Neuronal stem cell (in vitro differentiated cells): ENCODE data around the gene KCNK10.

ENCODE experiments used
- DNase-seq: peaks from one replicate; pipeline ENCODE4 v3.0.0-alpha.2; 2013; ENCODE audit warnings: low spot score
- H2AFZ ChIP-seq: one replicate; pipeline ENCODE4 v1.6.1; 2013; ENCODE audit warnings: mild to moderate bottlenecking, low read length, inconsistent platforms
- H2AK5ac ChIP-seq: 2 replicates; pipeline ENCODE4 v1.6.1; 2013; ENCODE audit warnings: low read depth, mild to moderate bottlenecking, inconsistent platforms, low read length, moderate library complexity, mixed read lengths
- H2BK120ac ChIP-seq: 2 replicates; pipeline ENCODE4 v1.6.1; 2013; ENCODE audit warnings: low read depth, mild to moderate bottlenecking, inconsistent platforms, low read length, moderate library complexity, mixed read lengths
- H2BK12ac ChIP-seq: one replicate; pipeline ENCODE4 v1.6.1; 2013; ENCODE audit warnings: low read length, inconsistent platforms
- H2BK15ac ChIP-seq: 2 replicates; pipeline ENCODE4 v1.6.1; 2013; ENCODE audit warnings: mild to moderate bottlenecking, low read length, inconsistent platforms, mixed read lengths
- H2BK5ac ChIP-seq: one replicate; pipeline ENCODE4 v1.6.1; 2013; ENCODE audit warnings: inconsistent platforms, mild to moderate bottlenecking, low read length, moderate library complexity
- H3K14ac ChIP-seq: one replicate; pipeline ENCODE4 v1.6.1; 2013; ENCODE audit warnings: low read length, inconsistent platforms
- H3K18ac ChIP-seq: 2 replicates; pipeline ENCODE4 v1.6.1; 2013; ENCODE audit warnings: low read length, inconsistent platforms
- H3K23ac ChIP-seq: 2 replicates; pipeline ENCODE4 v1.6.1; 2013; ENCODE audit warnings: low read depth, mild to moderate bottlenecking, mixed read lengths, low read length, inconsistent platforms; ENCODE audit not compliant: poor library complexity
- H3K27ac ChIP-seq: replicated peaks from 3 replicates; pipeline ENCODE4 v1.5.1; 2013; ENCODE audit warnings: low read length, inconsistent platforms
- H3K27me3 ChIP-seq, 3 experiments: 2 replicates each; pipeline ENCODE4 v1.6.1; 2013; ENCODE audit warnings: low read length in 3 of 3, mild to moderate bottlenecking in 2 of 3, inconsistent platforms in 1 of 3, low read depth in 1 of 3, mixed read lengths in 1 of 3, moderate library complexity in 1 of 3; ENCODE audit not compliant: control insufficient read depth in 3 of 3, insufficient read depth in 3 of 3
- H3K36me3 ChIP-seq, 2 donors: replicated peaks in 1 of 2; 2 replicates each; pipeline ENCODE4 v1.6.1; 2013; ENCODE audit warnings: low read length in 2 of 2; ENCODE audit not compliant: control insufficient read depth in 2 of 2, insufficient read depth in 2 of 2
- H3K4ac ChIP-seq: 2 replicates; pipeline ENCODE4 v1.6.1; 2013; ENCODE audit warnings: inconsistent platforms, mild to moderate bottlenecking, low read length, moderate library complexity
- H3K4me1 ChIP-seq, 2 donors: 1 replicate in 1 of 2; 2 replicates in 1 of 2; pipeline ENCODE4 v1.6.1; 2013; ENCODE audit warnings: low read length in 2 of 2, low read depth in 1 of 2; ENCODE audit not compliant: control insufficient read depth in 2 of 2, insufficient read depth in 1 of 2
- H3K4me2 ChIP-seq: one replicate; pipeline ENCODE4 v1.6.1; 2013; ENCODE audit warnings: mild to moderate bottlenecking, low read length, inconsistent platforms; ENCODE audit not compliant: insufficient read depth, poor library complexity, severe bottlenecking
- H3K4me3 ChIP-seq, 2 donors: 2 replicates each; pipeline ENCODE4 v1.5.1; 2013; ENCODE audit warnings: low read length in 2 of 2, mild to moderate bottlenecking in 2 of 2, inconsistent platforms in 1 of 2, moderate library complexity in 1 of 2
- H3K79me1 ChIP-seq: one replicate; pipeline ENCODE4 v1.6.1; 2013; ENCODE audit warnings: low read depth, mild to moderate bottlenecking, inconsistent platforms, low read length, moderate library complexity
- H3K9ac ChIP-seq: one replicate; pipeline ENCODE4 v1.6.1; 2013; ENCODE audit warnings: mild to moderate bottlenecking, low read depth, low read length, inconsistent platforms; ENCODE audit not compliant: poor library complexity
- H3K9me3 ChIP-seq, 2 donors: replicated peaks in 1 of 2; 2 replicates each; pipeline versions ENCODE3 to v1.6.1; 2013; ENCODE audit warnings: low read length in 2 of 2, mild to moderate bottlenecking in 2 of 2, inconsistent platforms in 1 of 2, low read depth in 1 of 2, mixed read lengths in 1 of 2, moderate library complexity in 1 of 2; ENCODE audit not compliant: control insufficient read depth in 2 of 2, insufficient read depth in 1 of 2
- H4K8ac ChIP-seq: one replicate; pipeline ENCODE4 v1.6.1; 2013; ENCODE audit warnings: low read depth, mild to moderate bottlenecking, inconsistent platforms, low read length, moderate library complexity
- H4K91ac ChIP-seq: one replicate; pipeline ENCODE4 v1.6.1; 2013; ENCODE audit warnings: low read length, low read depth, mild to moderate bottlenecking, inconsistent platforms; ENCODE audit not compliant: poor library complexity
- WGBS, 2 donors: extraction: QIAGEN DNeasy Blood & Tissue Kit; methylation state at CpG; one replicate each; pipeline ENCODE4 v1.1.7; 2013; ENCODE audit warnings: missing lambda C conversion rate in 2 of 2, mixed read lengths in 1 of 2; ENCODE audit not compliant: insufficient read length in 2 of 2, insufficient replicate concordance in 1 of 2; ENCODE audit errors: extremely low coverage in 2 of 2; 5-methylcytosine and 5-hydroxymethylcytosine counted together

The KCNK10 gene

DNA sequence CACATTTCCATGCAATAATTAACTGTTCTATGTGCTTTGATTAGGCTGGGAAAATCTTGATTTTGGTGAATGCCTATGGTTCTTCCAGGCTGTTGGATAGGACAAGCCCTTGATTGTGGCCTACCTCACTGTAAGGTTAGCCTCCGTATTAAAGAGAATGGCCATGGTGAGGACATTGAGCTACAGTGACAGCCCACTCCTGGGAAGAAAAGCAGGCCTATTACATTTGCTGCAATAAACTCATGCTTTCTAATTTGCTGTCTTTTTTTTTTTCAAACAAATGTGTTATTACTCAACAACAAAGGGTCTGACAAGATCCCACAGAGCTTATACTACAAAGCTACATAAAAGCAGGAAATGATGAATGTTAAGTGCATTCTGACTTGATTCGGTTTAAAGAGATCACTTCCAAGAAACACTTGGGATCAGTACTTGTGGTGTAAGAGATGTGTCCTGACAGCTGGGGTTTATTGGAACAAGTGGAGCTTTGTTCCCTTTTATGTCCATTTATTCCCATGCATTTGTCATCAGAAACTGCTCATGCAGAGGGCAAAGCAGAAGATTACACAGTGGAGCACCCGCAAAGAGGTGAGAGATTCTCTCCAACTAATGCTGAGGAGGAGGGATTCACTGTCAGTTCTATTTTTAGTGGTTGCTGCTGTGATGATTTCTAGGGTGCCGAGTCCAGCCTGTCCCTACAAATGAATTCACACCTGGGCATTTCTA lies 29.1 kb upstream of the KCNK10 start:
- Histone ChIP-seq H4K91ac (no peak overlapping the region), H3K18ac (no peak overlapping the region), H3K79me1 (no peaks in the 10 kb centered on the region), H3K4me2 (no peak overlapping the region), H3K27ac (no peak overlapping the region), H3K9me3 (no peaks in the 10 kb centered on the region), H2BK5ac (no peak overlapping the region), H3K4me1 (peaks cover 0 to 5% of the 10 kb centered on the region in 2 donors), H2AFZ (peak overlapping the region; percentile 43), H4K8ac (no peak overlapping the region), H3K14ac (no peak overlapping the region), H3K23ac (no peak overlapping the region), H2BK120ac (no peak overlapping the region), H2BK15ac (no peak overlapping the region), H3K9ac (no peak overlapping the region), H3K36me3 (no peaks in the 10 kb centered on the region), H2AK5ac (no peak overlapping the region), H3K4ac (no peak overlapping the region), H2BK12ac (no peak overlapping the region), H3K27me3 (no peaks in the 10 kb centered on the region), H3K4me3 (no peak overlapping the region)
- WGBS, 2 donors, result no CpG with 5 or more reads among the region's 4 CpGs
- DNase-seq, result no peak

DNA sequence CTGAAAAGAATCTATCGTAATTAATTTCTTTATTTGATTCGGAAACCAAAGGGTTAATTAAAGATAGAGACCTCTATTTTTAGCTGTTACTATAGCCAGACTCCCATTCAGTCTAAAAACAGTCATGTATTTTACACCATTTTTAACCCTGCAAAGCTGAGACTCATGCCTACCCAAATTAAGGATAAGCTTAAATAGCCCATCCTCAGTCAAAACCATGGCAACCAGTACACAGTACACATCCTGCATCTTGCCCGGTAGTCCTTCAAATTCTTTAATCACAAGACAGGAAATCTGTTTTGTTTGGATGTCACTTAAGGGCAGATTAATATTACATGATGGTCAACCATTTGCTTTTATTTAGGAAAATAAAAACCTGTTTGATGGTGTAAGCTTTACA lies 25.5 kb upstream of the KCNK10 start:
- H4K91ac ChIP-seq, result no peak overlapping the region
- H3K36me3 ChIP-seq, result no peaks in the 10 kb centered on the region
- no peaks in the 10 kb centered on the region for H3K79me1 ChIP-seq
- no peak overlapping the region for H3K27ac ChIP-seq
- no peak overlapping the region for H2AK5ac ChIP-seq
- WGBS, 2 donors, result no CpG with 5 or more reads among the region's 3 CpGs
- no peak overlapping the region for H4K8ac ChIP-seq
- no peak for DNase-seq
- no peak overlapping the region for H3K23ac ChIP-seq
- H2BK120ac ChIP-seq, result no peak overlapping the region
- H2AFZ ChIP-seq, result no peak overlapping the region
- H3K18ac ChIP-seq, result no peak overlapping the region
- no peak overlapping the region for H3K4me2 ChIP-seq
- peaks cover 0 to 5% of the 10 kb centered on the region in 2 donors for H3K4me1 ChIP-seq
- H2BK15ac ChIP-seq, result no peak overlapping the region
- H2BK5ac ChIP-seq, result no peak overlapping the region
- H3K9ac ChIP-seq, result no peak overlapping the region
- H3K14ac ChIP-seq, result no peak overlapping the region
- H3K4ac ChIP-seq, result no peak overlapping the region
- no peaks in the 10 kb centered on the region for H3K27me3 ChIP-seq
- no peaks in the 10 kb centered on the region for H3K9me3 ChIP-seq
- no peak overlapping the region for H2BK12ac ChIP-seq
- H3K4me3 ChIP-seq, result no peak overlapping the region

DNA sequence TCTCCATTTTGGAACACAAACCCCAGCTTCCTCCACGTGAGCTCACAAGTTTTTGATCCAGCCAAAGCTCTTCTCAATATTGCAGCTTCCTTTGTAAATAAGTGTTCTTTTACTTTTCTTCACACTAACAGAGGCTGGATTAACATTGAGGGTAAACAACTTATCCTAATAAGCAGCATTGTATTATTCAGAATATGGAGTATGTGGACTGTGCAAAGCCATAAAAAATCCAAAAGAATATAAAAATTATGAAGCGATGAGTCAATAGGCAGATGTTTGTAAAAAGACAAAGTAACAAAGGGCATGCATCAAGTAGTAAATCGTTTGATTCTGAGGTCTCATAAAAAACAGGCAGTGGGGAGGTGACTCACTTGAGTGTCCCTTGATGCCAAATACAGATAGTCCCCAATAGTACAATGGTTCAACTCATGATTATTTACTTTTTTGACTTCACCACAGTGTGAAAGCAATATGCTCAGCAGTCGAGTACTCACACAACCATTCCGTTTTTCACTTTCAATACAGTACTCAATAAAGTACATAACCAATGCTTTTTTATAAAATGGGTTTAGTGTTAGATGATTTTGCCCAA lies 23.1 kb upstream of the KCNK10 start:
- H2AK5ac ChIP-seq, result no peak overlapping the region
- H3K23ac ChIP-seq, result no peak overlapping the region
- peaks cover 0 to 2% of the 10 kb centered on the region in 2 donors for H3K4me1 ChIP-seq
- no peak overlapping the region for H3K4me2 ChIP-seq
- no peak overlapping the region for H4K8ac ChIP-seq
- no peak for DNase-seq
- no peaks in the 10 kb centered on the region for H3K36me3 ChIP-seq
- no peak overlapping the region for H2AFZ ChIP-seq
- H3K4ac ChIP-seq, result no peak overlapping the region
- WGBS, 2 donors, result no CpG with 5 or more reads among the region's 5 CpGs
- no peak overlapping the region for H2BK120ac ChIP-seq
- no peak overlapping the region for H2BK12ac ChIP-seq
- no peak overlapping the region for H4K91ac ChIP-seq
- H3K14ac ChIP-seq, result no peak overlapping the region
- H3K9ac ChIP-seq, result no peak overlapping the region
- H3K27me3 ChIP-seq, result no peaks in the 10 kb centered on the region
- H3K18ac ChIP-seq, result no peak overlapping the region
- no peak overlapping the region for H2BK5ac ChIP-seq
- no peaks in the 10 kb centered on the region for H3K9me3 ChIP-seq
- H2BK15ac ChIP-seq, result no peak overlapping the region
- H3K4me3 ChIP-seq, result no peak overlapping the region
- no peak overlapping the region for H3K27ac ChIP-seq
- no peaks in the 10 kb centered on the region for H3K79me1 ChIP-seq

DNA sequence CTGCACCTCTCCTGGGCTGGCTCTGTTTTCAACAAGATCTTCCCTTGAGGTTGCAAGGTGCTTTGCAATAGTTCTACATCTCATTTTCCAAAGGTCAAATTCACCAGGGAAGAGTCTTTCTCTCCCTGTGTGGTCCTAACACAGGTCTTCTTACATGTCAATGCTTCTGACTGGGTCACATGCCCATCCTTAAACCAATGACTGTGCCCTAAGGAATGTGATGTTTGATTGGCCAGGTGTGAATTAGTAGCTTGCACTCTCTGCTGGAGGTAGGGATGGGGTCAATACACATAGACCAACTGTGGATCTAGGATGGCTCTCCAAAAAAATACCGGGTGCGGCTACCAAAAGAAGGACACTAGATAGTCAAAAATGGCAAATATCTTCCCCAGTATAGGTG lies 19.9 kb upstream of the KCNK10 start:
- no peak overlapping the region for H3K23ac ChIP-seq
- no CpG with 5 or more reads among the region's 2 CpGs for WGBS, 2 donors
- H4K8ac ChIP-seq, result no peak overlapping the region
- H3K36me3 ChIP-seq, result no peaks in the 10 kb centered on the region
- H2BK15ac ChIP-seq, result no peak overlapping the region
- H2BK120ac ChIP-seq, result no peak overlapping the region
- H2AK5ac ChIP-seq, result no peak overlapping the region
- no peak overlapping the region for H3K27ac ChIP-seq
- no peak overlapping the region for H3K4me3 ChIP-seq
- no peaks in the 10 kb centered on the region for H3K9me3 ChIP-seq
- H3K27me3 ChIP-seq, result no peaks in the 10 kb centered on the region
- DNase-seq, result no peak
- H3K4me1 ChIP-seq, result no peaks in the 10 kb centered on the region
- no peak overlapping the region for H3K4ac ChIP-seq
- no peak overlapping the region for H3K9ac ChIP-seq
- no peak overlapping the region for H2BK12ac ChIP-seq
- H3K18ac ChIP-seq, result no peak overlapping the region
- H2AFZ ChIP-seq, result no peak overlapping the region
- H2BK5ac ChIP-seq, result no peak overlapping the region
- no peak overlapping the region for H3K4me2 ChIP-seq
- H3K79me1 ChIP-seq, result no peaks in the 10 kb centered on the region
- no peak overlapping the region for H4K91ac ChIP-seq
- H3K14ac ChIP-seq, result no peak overlapping the region
